ENCODE measurements around the gene CASP8. TPM values are rescaled to one million over a fixed set of nuclear protein-coding genes. Genes with fewer than 3 reads are reported as not detected.

CASP8 gene
- total and polyA plus RNA-seq, 7 donors = 4.9 to 28.7 (median 13.0) TPM

DNA sequence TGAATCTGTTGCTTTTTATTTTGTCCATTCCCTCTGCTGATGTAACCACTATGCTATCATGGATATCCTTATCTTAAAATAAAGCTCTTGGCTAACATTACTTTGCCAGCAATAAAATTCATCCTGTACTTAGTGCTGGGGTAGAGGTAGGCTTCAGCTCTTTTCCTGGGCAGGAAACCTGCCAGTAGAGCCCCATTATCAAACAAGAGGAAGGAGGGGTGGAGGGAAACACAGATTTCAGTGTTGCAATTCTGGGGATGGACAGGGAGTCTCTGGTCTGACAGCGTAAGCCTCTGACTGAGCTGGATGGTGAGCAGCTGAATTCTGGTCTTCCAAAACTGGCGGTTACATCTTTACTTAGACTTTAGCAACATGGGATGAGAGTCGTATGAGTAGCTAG lies 47.5 kb downstream of the CASP8 start:
- Histone ChIP-seq H3K9me3 (no peaks in the 10 kb centered on the region), H3K27ac (no peak overlapping the region), H3K4me3 (no peak overlapping the region), H3K4me1 (no peaks in the 10 kb centered on the region), H3K27me3 (no peaks in the 10 kb centered on the region), H3K36me3 (peaks cover 0 to 20% (median 0%) of the 10 kb centered on the region in 4 donors)
- intact Hi-C loops (cut with DNase I) = no loop called here
- no peak for DNase-seq
- TF ChIP-seq EP300 (IDR thresholded peaks at IDR 0.05) (no peak), POLR2AphosphoS5 (IDR thresholded peaks at IDR 0.05) (no peak), POLR2A (IDR thresholded peaks at IDR 0.05) (no peak)
- TF ChIP-seq, protein P1, sequence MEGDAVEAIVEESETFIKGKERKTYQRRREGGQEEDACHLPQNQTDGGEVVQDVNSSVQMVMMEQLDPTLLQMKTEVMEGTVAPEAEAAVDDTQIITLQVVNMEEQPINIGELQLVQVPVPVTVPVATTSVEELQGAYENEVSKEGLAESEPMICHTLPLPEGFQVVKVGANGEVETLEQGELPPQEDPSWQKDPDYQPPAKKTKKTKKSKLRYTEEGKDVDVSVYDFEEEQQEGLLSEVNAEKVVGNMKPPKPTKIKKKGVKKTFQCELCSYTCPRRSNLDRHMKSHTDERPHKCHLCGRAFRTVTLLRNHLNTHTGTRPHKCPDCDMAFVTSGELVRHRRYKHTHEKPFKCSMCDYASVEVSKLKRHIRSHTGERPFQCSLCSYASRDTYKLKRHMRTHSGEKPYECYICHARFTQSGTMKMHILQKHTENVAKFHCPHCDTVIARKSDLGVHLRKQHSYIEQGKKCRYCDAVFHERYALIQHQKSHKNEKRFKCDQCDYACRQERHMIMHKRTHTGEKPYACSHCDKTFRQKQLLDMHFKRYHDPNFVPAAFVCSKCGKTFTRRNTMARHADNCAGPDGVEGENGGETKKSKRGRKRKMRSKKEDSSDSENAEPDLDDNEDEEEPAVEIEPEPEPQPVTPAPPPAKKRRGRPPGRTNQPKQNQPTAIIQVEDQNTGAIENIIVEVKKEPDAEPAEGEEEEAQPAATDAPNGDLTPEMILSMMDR (IDR thresholded peaks at IDR 0.05) = no peak
- 98% methylated on average over 3 of the region's 3 CpGs for WGBS, 2 donors

DNA sequence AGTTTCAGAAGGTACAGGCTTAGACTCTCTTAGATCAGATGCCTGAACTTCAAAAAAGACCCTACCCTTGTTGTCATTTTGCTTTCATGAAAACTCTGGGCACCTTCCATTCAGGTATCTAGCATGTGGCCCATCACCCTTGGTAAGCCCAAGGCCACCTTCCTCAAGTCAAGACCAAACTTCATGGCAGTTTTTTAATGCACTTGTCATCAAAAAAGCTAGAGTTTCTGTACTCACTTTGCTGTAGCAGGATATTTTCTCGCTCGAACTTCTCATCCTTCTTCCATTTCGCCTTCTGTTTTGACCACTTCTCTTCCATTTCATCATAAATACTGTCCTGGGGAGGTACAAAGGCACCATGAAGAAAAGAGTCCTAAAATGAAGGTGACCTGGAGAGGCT lies 48.6 kb downstream of the CASP8 start:
- peaks cover 0 to 20% (median 0%) of the 10 kb centered on the region in 4 donors for H3K36me3 ChIP-seq
- H3K27ac ChIP-seq = no peak overlapping the region
- DNase-seq = no peak
- no peak overlapping the region for H3K4me3 ChIP-seq
- H3K9me3 ChIP-seq = no peaks in the 10 kb centered on the region
- no peaks in the 10 kb centered on the region for H3K27me3 ChIP-seq
- WGBS, 2 donors = 97 to 98% methylated on average over 3 of the region's 3 CpGs
- H3K4me1 ChIP-seq = no peaks in the 10 kb centered on the region
- TF ChIP-seq POLR2A (IDR thresholded peaks at IDR 0.05) (no peak), EP300 (IDR thresholded peaks at IDR 0.05) (no peak), POLR2AphosphoS5 (IDR thresholded peaks at IDR 0.05) (no peak)
- TF ChIP-seq, protein P1 (IDR thresholded peaks at IDR 0.05) = no peak
- intact Hi-C loops (cut with DNase I) = no loop called here

DNA sequence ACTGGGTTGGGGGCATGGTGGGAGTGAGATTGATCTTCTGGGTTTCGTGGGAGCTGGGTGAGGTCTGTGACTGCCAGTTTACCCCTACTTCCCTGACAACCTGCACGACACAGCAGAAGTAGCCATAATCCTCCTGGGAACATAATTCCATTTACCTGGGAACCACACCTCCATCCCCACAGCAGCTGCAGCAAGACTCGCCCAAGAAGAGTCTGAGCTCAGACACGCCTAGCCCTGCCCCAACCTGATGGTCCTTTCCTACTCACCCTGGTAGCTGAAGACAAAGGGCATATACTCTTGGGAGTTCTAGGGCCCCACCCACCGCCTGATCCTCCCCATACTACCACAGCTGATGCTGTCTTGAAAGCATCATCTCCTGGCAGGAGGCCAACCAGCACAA lies 53.0 kb downstream of the CASP8 start:
- H3K36me3 ChIP-seq = peaks cover 0 to 9% (median 0%) of the 10 kb centered on the region in 4 donors
- H3K4me1 ChIP-seq = no peaks in the 10 kb centered on the region
- H3K4me3 ChIP-seq = no peak overlapping the region
- no peak for DNase-seq
- H3K27ac ChIP-seq = no peak overlapping the region
- intact Hi-C loops (cut with DNase I) = no loop called here
- 52 to 58% methylated on average over 5 of the region's 5 CpGs for WGBS, 2 donors
- H3K27me3 ChIP-seq = no peaks in the 10 kb centered on the region
- no peaks in the 10 kb centered on the region for H3K9me3 ChIP-seq
- TF ChIP-seq, protein P1 (IDR thresholded peaks at IDR 0.05) = no peak
- TF ChIP-seq POLR2AphosphoS5 (IDR thresholded peaks at IDR 0.05) = no peak
- no peak for TF ChIP-seq POLR2A (IDR thresholded peaks at IDR 0.05)
- no peak for TF ChIP-seq EP300 (IDR thresholded peaks at IDR 0.05)

- WGBS, 2 donors = 45 to 76% methylated on average over 2 of the region's 2 CpGs
- no peak for DNase-seq
- peaks cover 0 to 12% (median 3%) of the 10 kb centered on the region in 4 donors for H3K9me3 ChIP-seq
- no peaks in the 10 kb centered on the region for H3K36me3 ChIP-seq
- no peaks in the 10 kb centered on the region for H3K4me1 ChIP-seq
- no peak overlapping the region for H3K27ac ChIP-seq
- H3K27me3 ChIP-seq = no peaks in the 10 kb centered on the region
- no peak overlapping the region for H3K4me3 ChIP-seq
- intact Hi-C loops (cut with DNase I) = no loop called here
- TF ChIP-seq, protein P1 (IDR thresholded peaks at IDR 0.05) = no peak
- TF ChIP-seq POLR2AphosphoS5 (IDR thresholded peaks at IDR 0.05) (no peak), EP300 (IDR thresholded peaks at IDR 0.05) (no peak), POLR2A (IDR thresholded peaks at IDR 0.05) (no peak)
These were observed 59.2 kb downstream of the CASP8 start for GRCh38 chr2:201319511-201319910.

DNA sequence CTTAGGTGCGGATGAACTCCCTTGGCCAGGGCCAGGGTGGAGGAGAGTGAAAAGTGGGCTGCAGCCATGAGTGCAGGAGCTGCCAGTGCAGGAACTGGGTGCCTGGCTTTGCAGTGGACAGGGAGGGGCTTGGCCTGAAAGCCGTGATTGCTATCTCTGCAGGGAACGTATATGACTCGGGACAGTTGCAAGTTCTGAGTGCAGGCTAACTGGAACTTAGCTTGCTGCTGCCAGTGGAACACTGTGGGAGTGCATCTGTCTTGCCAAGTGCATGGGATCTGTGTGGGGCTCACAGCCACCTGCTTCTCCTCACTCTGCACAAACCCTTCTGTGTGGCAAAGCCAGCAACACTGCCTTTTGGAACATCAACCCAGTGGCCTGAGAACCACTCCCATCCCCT lies 59.9 kb downstream of the CASP8 start:
- no peaks in the 10 kb centered on the region for H3K27me3 ChIP-seq
- H3K4me1 ChIP-seq = no peaks in the 10 kb centered on the region
- DNase-seq = no peak
- TF ChIP-seq, protein P1 (IDR thresholded peaks at IDR 0.05) = no peak
- no peak for TF ChIP-seq POLR2A (IDR thresholded peaks at IDR 0.05)
- TF ChIP-seq POLR2AphosphoS5 (IDR thresholded peaks at IDR 0.05) = no peak
- TF ChIP-seq EP300 (IDR thresholded peaks at IDR 0.05) = no peak
- WGBS, 2 donors = 91 to 94% methylated on average over 4 of the region's 4 CpGs
- no peak overlapping the region for H3K4me3 ChIP-seq
- no peak overlapping the region for H3K27ac ChIP-seq
- no peaks in the 10 kb centered on the region for H3K36me3 ChIP-seq
- intact Hi-C loops (cut with DNase I) = no loop called here
- H3K9me3 ChIP-seq = peaks cover 0 to 12% (median 3%) of the 10 kb centered on the region in 4 donors

Measured in sigmoid colon (tissue), 7 donors.